ENCODE results near the gene AHRR. TPM values are rescaled to one million over a fixed set of nuclear protein-coding genes. Genes with fewer than 3 reads are reported as not detected.

Gene AHRR
- total RNA-seq, 2 donors from 2014 or later: 0.26 to 0.33 TPM

DNA sequence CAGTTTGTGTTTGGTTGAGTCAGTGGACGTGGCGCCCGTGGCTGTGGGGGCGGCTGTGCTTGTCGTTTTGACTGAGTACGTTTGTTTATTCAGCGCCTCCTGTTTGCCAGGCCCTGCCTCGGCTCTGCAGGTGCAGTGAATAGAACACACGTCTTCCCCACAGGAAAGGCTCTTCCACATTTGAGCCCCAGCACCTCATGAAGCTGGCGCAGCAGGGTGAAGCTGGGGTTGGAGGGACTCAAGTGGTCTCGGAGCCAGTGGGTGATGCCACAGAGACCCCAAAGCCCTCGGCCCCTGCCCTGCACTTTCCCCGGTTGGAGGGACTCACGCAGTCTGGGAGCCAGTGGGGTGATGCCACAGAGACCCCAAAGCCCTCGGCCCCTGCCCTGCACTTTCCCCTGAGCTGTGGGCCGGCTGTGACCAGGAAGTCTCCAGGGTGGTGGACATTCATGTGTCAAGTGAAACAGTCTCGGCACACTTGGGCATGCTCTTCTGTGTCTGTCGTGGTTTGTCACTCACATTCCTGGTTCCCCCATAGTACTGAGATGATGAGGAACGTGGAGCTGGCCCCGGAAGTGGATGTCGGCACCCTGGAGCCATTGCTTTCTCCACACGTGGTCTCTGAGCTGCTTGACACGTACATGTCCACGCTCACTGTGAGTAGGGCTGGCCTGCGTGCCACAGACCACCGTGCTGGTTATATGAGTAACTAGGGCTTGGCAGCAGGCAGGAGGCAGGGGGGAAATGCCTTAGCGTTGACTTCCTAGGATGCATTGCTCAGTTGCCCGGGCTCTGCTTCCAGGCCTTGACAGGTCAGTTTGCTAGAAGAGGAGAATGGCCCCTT is 135.1 kb downstream of the AHRR start:
- H3K9me3 ChIP-seq: peaks cover 0 to 6% (median 0%) of the 10 kb centered on the region in 3 donors
- TF ChIP-seq, protein P1, sequence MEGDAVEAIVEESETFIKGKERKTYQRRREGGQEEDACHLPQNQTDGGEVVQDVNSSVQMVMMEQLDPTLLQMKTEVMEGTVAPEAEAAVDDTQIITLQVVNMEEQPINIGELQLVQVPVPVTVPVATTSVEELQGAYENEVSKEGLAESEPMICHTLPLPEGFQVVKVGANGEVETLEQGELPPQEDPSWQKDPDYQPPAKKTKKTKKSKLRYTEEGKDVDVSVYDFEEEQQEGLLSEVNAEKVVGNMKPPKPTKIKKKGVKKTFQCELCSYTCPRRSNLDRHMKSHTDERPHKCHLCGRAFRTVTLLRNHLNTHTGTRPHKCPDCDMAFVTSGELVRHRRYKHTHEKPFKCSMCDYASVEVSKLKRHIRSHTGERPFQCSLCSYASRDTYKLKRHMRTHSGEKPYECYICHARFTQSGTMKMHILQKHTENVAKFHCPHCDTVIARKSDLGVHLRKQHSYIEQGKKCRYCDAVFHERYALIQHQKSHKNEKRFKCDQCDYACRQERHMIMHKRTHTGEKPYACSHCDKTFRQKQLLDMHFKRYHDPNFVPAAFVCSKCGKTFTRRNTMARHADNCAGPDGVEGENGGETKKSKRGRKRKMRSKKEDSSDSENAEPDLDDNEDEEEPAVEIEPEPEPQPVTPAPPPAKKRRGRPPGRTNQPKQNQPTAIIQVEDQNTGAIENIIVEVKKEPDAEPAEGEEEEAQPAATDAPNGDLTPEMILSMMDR (IDR thresholded peaks at IDR 0.05): no peak
- ATAC-seq: no peak
- no peaks in the 10 kb centered on the region for H3K27me3 ChIP-seq
- H3K36me3 ChIP-seq (replicated peaks in 1 of 2; ENCODE audit: insufficient read depth in 1 of 2, low read depth in 2 of 2): peaks cover 0 to 21% of the 10 kb centered on the region in 2 donors
- H3K4me3 ChIP-seq: no peak overlapping the region
- H3K4me1 ChIP-seq: peaks cover 11% of the 10 kb centered on the region
- peak in 1 of 4 donors; percentile 8 for DNase-seq
- intact Hi-C loops (cut with DNase I): no loop called here
- WGBS, 2 donors: 84 to 89% methylated on average over 21 to 28 of the region's 28 CpGs
- H3K27ac ChIP-seq: no peak overlapping the region

DNA sequence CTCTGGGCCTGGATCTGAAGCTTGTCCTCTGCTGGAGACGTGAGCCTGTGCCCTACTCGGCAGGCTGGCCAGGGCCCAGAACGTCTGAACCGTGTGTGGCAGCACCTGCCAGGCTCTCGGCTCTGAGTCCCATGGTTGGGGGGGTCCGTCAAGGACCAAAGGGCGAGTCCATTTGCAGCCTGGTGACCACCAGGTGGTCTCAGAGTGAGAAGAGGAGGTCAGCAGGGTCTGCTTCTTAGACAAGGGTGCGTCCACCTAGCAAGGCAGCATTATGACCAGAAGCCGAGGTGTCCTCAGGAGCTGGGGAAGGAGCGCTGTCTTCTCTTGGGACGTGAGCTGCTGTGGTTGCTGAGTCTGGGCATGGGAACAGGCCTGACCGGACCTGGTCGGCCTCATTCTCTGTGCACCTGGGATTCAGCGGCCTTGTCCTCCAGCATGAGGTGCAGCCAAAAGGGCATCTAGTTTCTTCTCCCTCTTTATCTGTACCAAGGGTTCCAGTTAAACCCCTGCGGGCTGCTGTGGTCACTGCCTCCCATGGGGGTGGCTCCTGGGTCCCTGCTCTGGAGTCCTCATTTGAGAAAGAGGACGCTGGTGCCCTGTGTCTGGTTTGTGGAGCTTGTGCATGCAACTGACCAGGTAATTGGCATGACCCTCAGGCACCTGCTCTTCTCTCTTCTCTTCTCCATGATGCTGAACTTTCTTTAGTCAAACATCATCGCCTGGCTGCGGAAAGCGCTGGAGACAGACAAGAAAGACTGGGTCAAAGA is 135.9 kb downstream of the AHRR start:
- WGBS, 2 donors: 85% methylated on average over 16 to 19 of the region's 19 CpGs
- peak in 1 of 4 donors; percentile 10 for DNase-seq
- ATAC-seq: no peak
- intact Hi-C loops (cut with DNase I): no loop called here
- H3K9me3 ChIP-seq: no peaks in the 10 kb centered on the region
- no peak overlapping the region for H3K4me3 ChIP-seq
- no peak overlapping the region for H3K27ac ChIP-seq
- TF ChIP-seq, protein P1 (IDR thresholded peaks at IDR 0.05): no peak
- no peak for TF ChIP-seq POLR2A (IDR thresholded peaks at IDR 0.05)
- H3K27me3 ChIP-seq: no peaks in the 10 kb centered on the region
- H3K36me3 ChIP-seq (replicated peaks in 1 of 2; ENCODE audit: insufficient read depth in 1 of 2, low read depth in 2 of 2): peaks cover 0 to 23% of the 10 kb centered on the region in 2 donors
- H3K4me1 ChIP-seq: peaks cover 11% of the 10 kb centered on the region

DNA sequence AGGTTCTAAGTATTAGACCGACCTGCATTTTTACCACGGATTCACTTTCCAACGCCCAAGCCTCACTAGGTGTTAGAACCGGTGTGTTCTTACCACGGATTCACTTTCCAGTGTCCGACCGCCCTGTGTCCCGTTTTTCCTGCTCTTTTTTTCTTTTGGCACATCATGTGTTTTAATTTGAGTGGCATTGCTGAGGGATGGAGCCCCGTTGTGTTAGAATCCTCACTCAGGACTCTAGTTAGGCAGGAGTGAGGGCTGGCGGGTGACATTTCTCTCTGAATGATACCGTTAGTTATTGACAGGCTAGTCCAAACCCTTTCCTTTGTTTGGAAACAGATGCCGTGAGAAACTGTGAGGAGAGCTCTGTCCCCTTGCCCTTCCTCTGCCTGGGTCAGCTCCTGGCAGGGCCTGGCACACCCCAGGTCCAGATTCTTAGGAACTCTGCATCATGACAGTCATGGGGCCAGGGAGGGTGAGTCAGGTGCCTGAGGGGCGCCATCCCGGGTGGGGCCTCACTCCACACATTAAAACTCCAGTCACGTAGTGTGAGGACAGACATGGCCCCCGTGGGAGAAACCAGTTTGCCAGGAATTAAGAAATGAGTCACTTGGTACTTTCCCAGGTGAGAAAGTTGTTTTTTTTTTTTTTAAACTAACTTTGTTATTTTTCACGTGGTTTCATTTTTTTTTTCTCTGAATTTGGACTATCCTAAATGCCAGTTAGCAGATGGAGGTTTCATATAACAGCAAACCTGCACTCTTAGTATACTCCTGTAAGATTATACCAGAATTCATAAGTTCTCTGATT is 137.2 kb downstream of the AHRR start:
- Histone ChIP-seq H3K27me3 (no peaks in the 10 kb centered on the region), H3K4me3 (no peak overlapping the region), H3K4me1 (peaks cover 11% of the 10 kb centered on the region), H3K27ac (peak overlapping the region in 3 of 4 donors; percentile 47 to 74 (median 72)), H3K36me3 (replicated peaks in 1 of 2; ENCODE audit: insufficient read depth in 1 of 2, low read depth in 2 of 2) (peaks cover 0 to 18% of the 10 kb centered on the region in 2 donors), H3K9me3 (no peaks in the 10 kb centered on the region)
- intact Hi-C loops (cut with DNase I): no loop called here
- DNase-seq (peak in 3 of 4 donors; percentile 37 to 58 (median 49)), ATAC-seq (peak; percentile 86)
- TF ChIP-seq, protein P1 (IDR thresholded peaks at IDR 0.05): no peak
- no peak for TF ChIP-seq POLR2A (IDR thresholded peaks at IDR 0.05)
- 70% methylated on average over 17 of the region's 17 CpGs for WGBS, 2 donors

DNA sequence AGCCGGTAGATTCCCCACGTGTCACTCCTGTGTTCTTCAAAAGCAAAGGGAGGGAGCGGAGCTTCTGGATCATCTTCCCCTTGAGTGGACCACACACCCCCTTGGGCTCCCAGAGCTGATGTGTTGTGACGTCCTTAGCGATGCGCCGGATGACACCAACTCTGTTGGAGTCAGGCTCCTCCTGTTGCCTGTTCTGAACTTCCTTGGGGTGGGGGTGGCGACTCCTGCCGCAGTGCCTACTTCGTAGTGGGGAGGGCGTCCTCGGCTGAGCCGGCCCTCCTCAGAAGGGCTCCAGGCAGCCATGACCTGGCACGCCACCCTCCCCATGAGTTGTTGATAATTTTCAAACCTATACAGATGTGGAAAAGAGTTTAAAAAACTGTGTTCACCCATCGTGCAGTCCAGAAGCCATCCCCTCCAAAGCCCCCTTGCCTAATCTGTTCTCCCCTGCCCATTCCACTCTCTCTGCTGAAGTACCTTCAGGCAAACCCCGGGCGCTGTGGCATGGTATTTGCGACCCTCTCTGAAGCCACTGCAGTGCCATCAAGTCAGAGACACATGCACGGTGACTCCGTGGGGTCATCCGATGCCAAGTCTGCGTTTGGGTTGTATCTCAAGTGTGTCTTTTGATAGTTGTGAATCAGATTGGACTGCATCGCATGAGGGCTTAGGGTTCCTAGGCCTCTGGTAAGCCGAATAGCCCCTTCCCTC is 138.2 kb downstream of the AHRR start:
- Histone ChIP-seq H3K4me1 (peaks cover 11% of the 10 kb centered on the region), H3K27ac (peak overlapping the region in 1 of 4 donors; percentile 74), H3K4me3 (no peak overlapping the region), H3K27me3 (no peaks in the 10 kb centered on the region), H3K9me3 (no peaks in the 10 kb centered on the region), H3K36me3 (replicated peaks in 1 of 2; ENCODE audit: insufficient read depth in 1 of 2, low read depth in 2 of 2) (peaks cover 0 to 11% of the 10 kb centered on the region in 2 donors)
- ATAC-seq (no peak), DNase-seq (peak in 1 of 4 donors; percentile 8)
- WGBS, 2 donors: 91 to 94% methylated on average over 21 to 24 of the region's 24 CpGs
- TF ChIP-seq, protein P1 (IDR thresholded peaks at IDR 0.05): no peak
- TF ChIP-seq POLR2A (IDR thresholded peaks at IDR 0.05): no peak
- intact Hi-C loops (cut with DNase I): no loop called here
